OCI-LY1 (cell line): ENCODE results near the gene MAD1L1.
A peak's percentile ranks its signal among the peaks of the same experiment; 100 is the strongest.

ENCODE experiments used
- H2AFZ ChIP-seq: fragments of 200-600 bp; sonication (generic), shearing (Covaris generic); 2 replicates; pipeline ENCODE4 v1.6.0; 2014; ENCODE audit warnings: antibody characterized with exemption, mild to moderate bottlenecking, low read length
- H3F3A ChIP-seq: fragments of 200-600 bp; sonication (generic), shearing (Covaris generic); 2 replicates; pipeline ENCODE4 v1.6.0; 2014; ENCODE audit warnings: mild to moderate bottlenecking, antibody characterized with exemption, low read length, moderate library complexity; ENCODE audit not compliant: insufficient read depth
- H3K27ac ChIP-seq: fragments of 200-600 bp; sonication (generic); 2 replicates; pipeline ENCODE4 v1.5.1; 2014; ENCODE audit warnings: low read length, mixed run types, mild to moderate bottlenecking, low read depth; ENCODE audit not compliant: poor library complexity, severe bottlenecking
- H3K27me3 ChIP-seq: fragments of 200-600 bp; sonication (generic); 2 replicates; pipeline ENCODE4 v1.6.0; 2014; ENCODE audit warnings: antibody characterized with exemption, mild to moderate bottlenecking, low read length, moderate library complexity; ENCODE audit not compliant: insufficient read depth
- H3K36me3 ChIP-seq: fragments of 200-600 bp; sonication (generic); 2 replicates; pipeline ENCODE4 v1.6.1; 2014; ENCODE audit warnings: mild to moderate bottlenecking, antibody characterized with exemption, low read length, moderate library complexity, mixed read lengths; ENCODE audit not compliant: insufficient read depth
- H3K4me1 ChIP-seq: fragments of 200-600 bp; sonication (generic); 2 replicates; pipeline ENCODE4 v1.5.1; 2014; ENCODE audit warnings: mild to moderate bottlenecking, low read length, moderate library complexity; ENCODE audit not compliant: insufficient read depth, severe bottlenecking
- H3K4me2 ChIP-seq: fragments of 200-600 bp; sonication (generic), shearing (Covaris generic); 2 replicates; pipeline ENCODE4 v1.6.1; 2014; ENCODE audit warnings: low read length
- H3K4me3 ChIP-seq: fragments of 200-600 bp; sonication (generic); 2 replicates; pipeline ENCODE4 v1.5.1; 2014; ENCODE audit warnings: low read length, low read depth, mild to moderate bottlenecking, mixed read lengths; ENCODE audit not compliant: poor library complexity, severe bottlenecking
- H3K79me2 ChIP-seq: fragments of 200-600 bp; shearing (Covaris generic); 2 replicates; pipeline ENCODE4 v1.6.1; 2016; ENCODE audit warnings: mixed run types, low read length, mixed read lengths; ENCODE audit not compliant: insufficient read depth
- H3K9ac ChIP-seq: fragments of 200-600 bp; sonication (generic), shearing (Covaris generic); 2 replicates; pipeline ENCODE4 v1.6.1; 2014; ENCODE audit warnings: mild to moderate bottlenecking, low read length, mixed read lengths
- H3K9me2 ChIP-seq: fragments of 200-600 bp; sonication (generic), shearing (Covaris generic); 2 replicates; pipeline ENCODE4 v1.6.1; 2014; ENCODE audit warnings: low read depth, mild to moderate bottlenecking, low read length, mixed read lengths
- H3K9me3 ChIP-seq: fragments of 200-600 bp; shearing (Covaris generic); 2 replicates; pipeline ENCODE4 v1.6.1; 2014; ENCODE audit warnings: low read length, mixed read lengths
- H4K20me1 ChIP-seq: fragments of 200-600 bp; sonication (generic), shearing (Covaris generic); 2 replicates; pipeline ENCODE4 v1.6.0; 2016; ENCODE audit warnings: mild to moderate bottlenecking, low read length; ENCODE audit not compliant: insufficient read depth
- CTCF ChIP-seq: fragments of 200-600 bp; sonication (generic), shearing (Covaris generic); IDR thresholded peaks from 2 replicates; pipeline ENCODE4 v1.5.1; 2017; ENCODE audit warnings: mild to moderate bottlenecking, antibody characterized with exemption, low read length, moderate library complexity, mixed read lengths
- EZH2 ChIP-seq: fragments of 200-600 bp; sonication (generic), shearing (Covaris generic); IDR thresholded peaks from 2 replicates; pipeline ENCODE4 v1.8.0; 2017; ENCODE audit warnings: borderline replicate concordance, mixed run types, mild to moderate bottlenecking, antibody characterized with exemption, low read length, moderate library complexity, mixed read lengths

The MAD1L1 gene

DNA sequence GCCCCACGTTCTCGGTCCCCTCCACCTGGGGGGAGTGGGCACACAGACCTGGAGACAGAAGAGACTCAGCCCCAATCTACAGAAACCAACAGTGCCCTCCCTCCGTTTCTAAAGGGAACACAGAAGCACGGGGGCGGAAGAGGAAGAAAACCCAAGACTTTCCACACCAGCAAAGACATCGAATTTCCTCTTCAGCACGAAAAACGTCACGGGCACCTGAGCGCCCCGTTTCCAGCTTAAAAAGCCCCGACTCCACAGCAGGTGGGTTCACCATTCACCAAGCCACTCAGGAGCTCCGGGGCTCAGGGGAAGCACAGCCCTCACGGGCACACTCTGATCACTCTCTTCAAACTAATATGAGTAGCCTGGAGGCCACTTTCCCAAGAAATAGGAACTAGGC is 28.9 kb upstream of the MAD1L1 start:
- Histone ChIP-seq H3K9ac (peak overlapping the region; percentile 29; the same call in 1 of the 2 replicates), H3K4me2 (peak overlapping the region; percentile 51), H3K9me2 (no peaks in the 10 kb centered on the region), H2AFZ (no peak overlapping the region), H3K27me3 (0 out of 2 replicates have a peak, but pooled peaks cover 6% of the 10 kb centered on the region), H3F3A (no peaks in the 10 kb centered on the region), H4K20me1 (no peaks in the 10 kb centered on the region), H3K4me1 (peaks cover 20% of the 10 kb centered on the region), H3K27ac (peak overlapping the region; percentile 34), H3K9me3 (no peaks in the 10 kb centered on the region), H3K36me3 (peaks cover 9% of the 10 kb centered on the region; the same call in 1 of the 2 replicates), H3K79me2 (no peaks in the 10 kb centered on the region), H3K4me3 (peak overlapping the region; percentile 7)
- TF ChIP-seq CTCF (no peak), EZH2 (no peak)

- no peak overlapping the region for H3K27ac ChIP-seq
- peaks cover 20% of the 10 kb centered on the region for H3K4me1 ChIP-seq
- H3K36me3 ChIP-seq: peaks cover 9% of the 10 kb centered on the region; the same call in 1 of the 2 replicates
These were observed 28.1 kb upstream of the MAD1L1 start for GRCh38 chr7:2260820-2261219.

DNA sequence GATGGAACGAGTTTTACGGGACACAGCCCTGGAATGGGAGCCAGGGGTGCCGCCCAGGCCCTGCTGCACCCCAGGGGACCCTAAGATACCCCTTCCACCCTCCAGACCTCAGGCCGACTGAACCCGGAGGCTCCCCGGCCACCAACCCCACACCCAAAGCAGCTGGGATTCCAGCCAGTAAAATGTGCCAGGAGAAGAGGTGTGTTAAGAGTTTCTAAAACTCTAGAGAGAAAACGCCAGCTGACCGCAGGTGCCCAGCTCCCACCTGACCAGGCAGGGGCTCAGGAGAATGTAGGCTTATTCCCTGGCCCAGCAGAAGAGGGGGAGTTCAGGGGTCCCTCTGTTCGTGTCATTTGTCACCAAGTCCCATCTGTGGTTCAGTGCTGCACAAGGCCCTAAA is 26.7 kb upstream of the MAD1L1 start:
- no peaks in the 10 kb centered on the region for H4K20me1 ChIP-seq

More at GRCh38 chr7:2260820-2261219, 28.1 kb upstream of the MAD1L1 start:
- 0 out of 2 replicates have a peak, but pooled peaks cover 6% of the 10 kb centered on the region for H3K27me3 ChIP-seq
- H3F3A ChIP-seq: no peaks in the 10 kb centered on the region
- no peak overlapping the region for H2AFZ ChIP-seq
- H3K4me2 ChIP-seq: no peak overlapping the region
- no peaks in the 10 kb centered on the region for H4K20me1 ChIP-seq
- H3K79me2 ChIP-seq: no peaks in the 10 kb centered on the region
- no peaks in the 10 kb centered on the region for H3K9me2 ChIP-seq
- no peaks in the 10 kb centered on the region for H3K9me3 ChIP-seq
- TF ChIP-seq CTCF: no peak
- TF ChIP-seq EZH2: no peak
- no peak overlapping the region for H3K9ac ChIP-seq
- no peak overlapping the region for H3K4me3 ChIP-seq

More for the DNA sequence above, 26.7 kb upstream of the MAD1L1 start:
- H3K27me3 ChIP-seq: 0 out of 2 replicates have a peak, but pooled peaks cover 6% of the 10 kb centered on the region
- no peak overlapping the region for H3K9ac ChIP-seq
- H3K79me2 ChIP-seq: no peaks in the 10 kb centered on the region
- H3K36me3 ChIP-seq: peaks cover 9% of the 10 kb centered on the region; the same call in 1 of the 2 replicates
- H3K27ac ChIP-seq: no peak overlapping the region
- H3K9me3 ChIP-seq: no peaks in the 10 kb centered on the region
- no peak for TF ChIP-seq CTCF
- no peak for TF ChIP-seq EZH2
- no peak overlapping the region for H2AFZ ChIP-seq
- no peak overlapping the region for H3K4me3 ChIP-seq
- peaks cover 20% of the 10 kb centered on the region for H3K4me1 ChIP-seq
- no peak overlapping the region for H3K4me2 ChIP-seq
- H3F3A ChIP-seq: no peaks in the 10 kb centered on the region
- H3K9me2 ChIP-seq: no peaks in the 10 kb centered on the region
